Breast epithelium (tissue), 3 donors: Measurements from ENCODE around the gene TSSC4.

Source experiments
- POLR2A ChIP-seq: fragments of 450-650 bp; IDR thresholded peaks from one replicate; pipeline ENCODE4 v1.6.1; 2016; ENCODE audit warnings: antibody characterized with exemption, mild to moderate bottlenecking, moderate library complexity
- TF ChIP-seq, protein P1 (sequence below), 3 donors: fragments of 450-650 bp; IDR thresholded peaks; one replicate each; pipeline ENCODE4 v1.5.1; 2016 to 2017; ENCODE audit warnings: antibody characterized with exemption in 3 of 3, mild to moderate bottlenecking in 3 of 3, moderate library complexity in 3 of 3

DNA sequence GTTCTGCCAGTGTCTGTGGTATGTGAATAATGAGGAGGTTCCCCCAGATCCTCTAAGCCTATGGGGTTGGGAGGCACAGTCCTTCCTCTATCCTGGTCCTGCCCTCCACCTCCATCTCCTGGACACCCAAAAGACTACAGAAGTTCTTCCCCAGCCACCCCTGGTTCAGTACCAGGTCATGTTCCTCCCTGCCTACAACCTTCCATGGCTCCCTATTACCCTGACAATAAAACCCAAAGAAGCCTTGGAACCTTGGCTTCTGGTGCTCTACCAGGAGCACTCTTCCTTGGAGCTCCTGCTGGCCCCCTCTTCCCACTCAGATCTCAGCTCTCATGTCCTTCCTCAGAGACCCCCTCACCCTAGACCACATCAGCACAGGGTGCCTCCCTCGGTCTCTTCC lies 30.8 kb downstream of the TSSC4 start:
- TF ChIP-seq, protein P1, sequence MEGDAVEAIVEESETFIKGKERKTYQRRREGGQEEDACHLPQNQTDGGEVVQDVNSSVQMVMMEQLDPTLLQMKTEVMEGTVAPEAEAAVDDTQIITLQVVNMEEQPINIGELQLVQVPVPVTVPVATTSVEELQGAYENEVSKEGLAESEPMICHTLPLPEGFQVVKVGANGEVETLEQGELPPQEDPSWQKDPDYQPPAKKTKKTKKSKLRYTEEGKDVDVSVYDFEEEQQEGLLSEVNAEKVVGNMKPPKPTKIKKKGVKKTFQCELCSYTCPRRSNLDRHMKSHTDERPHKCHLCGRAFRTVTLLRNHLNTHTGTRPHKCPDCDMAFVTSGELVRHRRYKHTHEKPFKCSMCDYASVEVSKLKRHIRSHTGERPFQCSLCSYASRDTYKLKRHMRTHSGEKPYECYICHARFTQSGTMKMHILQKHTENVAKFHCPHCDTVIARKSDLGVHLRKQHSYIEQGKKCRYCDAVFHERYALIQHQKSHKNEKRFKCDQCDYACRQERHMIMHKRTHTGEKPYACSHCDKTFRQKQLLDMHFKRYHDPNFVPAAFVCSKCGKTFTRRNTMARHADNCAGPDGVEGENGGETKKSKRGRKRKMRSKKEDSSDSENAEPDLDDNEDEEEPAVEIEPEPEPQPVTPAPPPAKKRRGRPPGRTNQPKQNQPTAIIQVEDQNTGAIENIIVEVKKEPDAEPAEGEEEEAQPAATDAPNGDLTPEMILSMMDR (IDR thresholded peaks at IDR 0.05), result no peak
- no peak for TF ChIP-seq POLR2A
